ENCODE data around the gene DHODH. TPM values are rescaled to one million over a fixed set of nuclear protein-coding genes. Genes with fewer than 3 reads are reported as not detected.

The DHODH gene
- polyA plus RNA-seq, 2 of the 4 experiments (the other 2 are of a cell fraction): 9.7 to 13.2 TPM

DNA sequence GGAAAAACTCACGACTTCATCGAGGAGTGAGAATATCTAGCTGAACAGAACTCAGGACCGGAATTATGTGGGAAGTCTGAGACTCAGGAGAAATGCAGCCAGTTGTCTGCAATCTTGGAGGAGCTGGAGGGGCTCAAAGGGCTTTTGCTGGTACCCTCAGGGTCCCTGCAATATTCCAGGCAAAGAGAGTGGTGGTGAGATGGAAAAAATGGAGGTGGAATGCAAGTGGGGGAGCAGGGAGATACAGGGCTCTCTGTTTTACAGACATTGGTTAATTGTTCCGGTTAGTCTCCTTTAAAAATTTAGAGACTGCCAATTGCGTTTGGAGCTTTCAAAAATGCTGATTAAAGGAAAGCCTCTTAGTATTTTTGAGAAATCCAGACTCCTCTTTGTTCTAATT, 27.6 kb downstream of the DHODH start:
- H3K27ac ChIP-seq: no peak overlapping the region
- H3K4me2 ChIP-seq: no peak overlapping the region
- no peaks in the 10 kb centered on the region for H3K4me1 ChIP-seq
- CTCF ChIA-PET: no interaction called here
- ATAC-seq (no peak), DNase-seq (ENCODE audit: low read depth in 1 of 2, low spot score in 1 of 2) (no peak), FAIRE-seq (no peak)
- H3K4me3 ChIP-seq: no peak overlapping the region
- whole genome bisulfite sequencing (ENCODE audit: missing lambda C conversion rate): 68% methylated on average over 5 of the region's 5 CpGs
- no peak for TF ChIP-seq EHMT2 (IDR thresholded peaks at IDR 0.05; ENCODE audit: low read depth)
- TF ChIP-seq TP53 (CRISPR knock-in tag; IDR thresholded peaks at IDR 0.05): no peak
- TF ChIP-seq, protein P1, sequence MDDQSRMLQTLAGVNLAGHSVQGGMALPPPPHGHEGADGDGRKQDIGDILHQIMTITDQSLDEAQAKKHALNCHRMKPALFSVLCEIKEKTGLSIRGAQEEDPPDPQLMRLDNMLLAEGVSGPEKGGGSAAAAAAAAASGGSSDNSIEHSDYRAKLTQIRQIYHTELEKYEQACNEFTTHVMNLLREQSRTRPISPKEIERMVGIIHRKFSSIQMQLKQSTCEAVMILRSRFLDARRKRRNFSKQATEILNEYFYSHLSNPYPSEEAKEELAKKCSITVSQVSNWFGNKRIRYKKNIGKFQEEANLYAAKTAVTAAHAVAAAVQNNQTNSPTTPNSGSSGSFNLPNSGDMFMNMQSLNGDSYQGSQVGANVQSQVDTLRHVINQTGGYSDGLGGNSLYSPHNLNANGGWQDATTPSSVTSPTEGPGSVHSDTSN (IDR thresholded peaks at IDR 0.05): no peak
- TF ChIP-seq CEBPB (IDR thresholded peaks at IDR 0.05): no peak
- TF ChIP-seq, protein P2, sequence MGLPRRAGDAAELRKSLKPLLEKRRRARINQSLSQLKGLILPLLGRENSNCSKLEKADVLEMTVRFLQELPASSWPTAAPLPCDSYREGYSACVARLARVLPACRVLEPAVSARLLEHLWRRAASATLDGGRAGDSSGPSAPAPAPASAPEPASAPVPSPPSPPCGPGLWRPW (IDR thresholded peaks at IDR 0.05): no peak
- TF ChIP-seq ZFP36 (IDR thresholded peaks at IDR 0.05; ENCODE audit: borderline replicate concordance, partially characterized antibody): no peak
- POLR2A ChIA-PET: no interaction called here
- H3K9me3 ChIP-seq: no peaks in the 10 kb centered on the region

DNA sequence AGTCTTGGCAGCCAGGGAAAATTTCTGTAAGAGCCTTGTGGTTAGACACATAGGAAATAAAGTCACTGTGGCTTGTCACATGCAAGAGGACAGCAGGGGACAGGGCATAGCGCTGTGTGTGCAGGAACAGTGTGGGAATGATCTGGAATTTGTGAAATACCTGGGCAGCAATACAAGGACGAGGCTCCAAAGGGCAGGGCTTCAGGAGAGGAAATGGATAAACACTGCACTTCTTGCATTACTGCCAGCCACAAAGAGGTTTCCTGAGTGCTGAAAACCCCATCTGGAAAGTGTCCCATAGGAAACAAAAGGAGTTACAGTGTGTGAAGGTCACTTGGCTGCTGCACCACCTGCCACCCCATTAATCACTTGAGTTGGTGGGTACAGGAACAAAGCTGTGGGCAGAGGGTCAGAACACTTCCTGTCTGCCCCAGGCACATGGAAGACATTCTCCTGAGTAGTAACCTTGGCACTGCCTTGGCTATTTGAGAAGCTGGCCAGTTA, 33.7 kb downstream of the DHODH start:
- Histone ChIP-seq H3K27ac (no peak overlapping the region), H3K4me3 (no peak overlapping the region), H3K4me1 (no peaks in the 10 kb centered on the region), H3K9me3 (no peaks in the 10 kb centered on the region), H3K4me2 (no peak overlapping the region)
- POLR2A ChIA-PET: no interaction called here
- FAIRE-seq: no peak
- DNase-seq (ENCODE audit: low read depth in 1 of 2, low spot score in 1 of 2): no peak
- CTCF ChIA-PET: no interaction called here
- WGBS (ENCODE audit: missing lambda C conversion rate): 31% methylated on average over 2 of the region's 2 CpGs
- no peak for TF ChIP-seq CEBPB (IDR thresholded peaks at IDR 0.05)
- TF ChIP-seq, protein P3, sequence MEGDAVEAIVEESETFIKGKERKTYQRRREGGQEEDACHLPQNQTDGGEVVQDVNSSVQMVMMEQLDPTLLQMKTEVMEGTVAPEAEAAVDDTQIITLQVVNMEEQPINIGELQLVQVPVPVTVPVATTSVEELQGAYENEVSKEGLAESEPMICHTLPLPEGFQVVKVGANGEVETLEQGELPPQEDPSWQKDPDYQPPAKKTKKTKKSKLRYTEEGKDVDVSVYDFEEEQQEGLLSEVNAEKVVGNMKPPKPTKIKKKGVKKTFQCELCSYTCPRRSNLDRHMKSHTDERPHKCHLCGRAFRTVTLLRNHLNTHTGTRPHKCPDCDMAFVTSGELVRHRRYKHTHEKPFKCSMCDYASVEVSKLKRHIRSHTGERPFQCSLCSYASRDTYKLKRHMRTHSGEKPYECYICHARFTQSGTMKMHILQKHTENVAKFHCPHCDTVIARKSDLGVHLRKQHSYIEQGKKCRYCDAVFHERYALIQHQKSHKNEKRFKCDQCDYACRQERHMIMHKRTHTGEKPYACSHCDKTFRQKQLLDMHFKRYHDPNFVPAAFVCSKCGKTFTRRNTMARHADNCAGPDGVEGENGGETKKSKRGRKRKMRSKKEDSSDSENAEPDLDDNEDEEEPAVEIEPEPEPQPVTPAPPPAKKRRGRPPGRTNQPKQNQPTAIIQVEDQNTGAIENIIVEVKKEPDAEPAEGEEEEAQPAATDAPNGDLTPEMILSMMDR (IDR thresholded peaks at IDR 0.05): no peak
- no peak for TF ChIP-seq ESRRA (IDR thresholded peaks at IDR 0.05; ENCODE audit: borderline replicate concordance, low read length)
- TF ChIP-seq, protein P4, sequence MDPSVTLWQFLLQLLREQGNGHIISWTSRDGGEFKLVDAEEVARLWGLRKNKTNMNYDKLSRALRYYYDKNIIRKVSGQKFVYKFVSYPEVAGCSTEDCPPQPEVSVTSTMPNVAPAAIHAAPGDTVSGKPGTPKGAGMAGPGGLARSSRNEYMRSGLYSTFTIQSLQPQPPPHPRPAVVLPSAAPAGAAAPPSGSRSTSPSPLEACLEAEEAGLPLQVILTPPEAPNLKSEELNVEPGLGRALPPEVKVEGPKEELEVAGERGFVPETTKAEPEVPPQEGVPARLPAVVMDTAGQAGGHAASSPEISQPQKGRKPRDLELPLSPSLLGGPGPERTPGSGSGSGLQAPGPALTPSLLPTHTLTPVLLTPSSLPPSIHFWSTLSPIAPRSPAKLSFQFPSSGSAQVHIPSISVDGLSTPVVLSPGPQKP (IDR thresholded peaks at IDR 0.05; ENCODE audit: low read depth, low read length): no peak
- ATAC-seq: no peak

DNA sequence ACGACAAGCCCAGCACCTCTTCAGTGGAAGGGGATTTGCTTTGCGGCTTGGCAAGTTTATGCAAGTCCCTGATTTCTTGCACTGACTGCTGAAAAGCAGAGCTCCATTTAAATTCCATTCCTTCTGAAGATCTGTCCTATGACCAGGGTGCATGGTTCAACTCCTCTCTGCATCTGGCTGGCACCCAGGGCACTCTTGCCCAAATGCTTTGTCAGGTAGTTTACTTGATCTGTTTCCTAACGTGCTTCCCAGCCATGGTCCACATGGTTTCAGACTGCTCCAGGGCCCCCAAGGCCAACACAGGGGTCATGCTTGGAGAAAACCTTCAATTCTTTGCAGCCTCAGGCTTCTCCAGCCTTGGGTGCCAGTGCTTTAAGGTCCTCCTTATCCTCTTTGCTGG, 34.5 kb downstream of the DHODH start:
- no peak for FAIRE-seq
- H3K4me1 ChIP-seq: no peaks in the 10 kb centered on the region
- CTCF ChIA-PET: no interaction called here
- no peak for DNase-seq (ENCODE audit: low read depth in 1 of 2, low spot score in 1 of 2)
- WGBS (ENCODE audit: missing lambda C conversion rate): 58% methylated on average over 3 of the region's 3 CpGs
- POLR2A ChIA-PET: no interaction called here
- no peak overlapping the region for H3K4me3 ChIP-seq
- ATAC-seq: no peak
- no peak overlapping the region for H3K4me2 ChIP-seq
- no peaks in the 10 kb centered on the region for H3K9me3 ChIP-seq
- no peak overlapping the region for H3K27ac ChIP-seq
- no peak for TF ChIP-seq PHF8 (IDR thresholded peaks at IDR 0.05; ENCODE audit: borderline replicate concordance, low read depth)
- no peak for TF ChIP-seq ZFP36 (IDR thresholded peaks at IDR 0.05; ENCODE audit: borderline replicate concordance, partially characterized antibody)
- TF ChIP-seq POLR2A (IDR thresholded peaks at IDR 0.05; ENCODE audit: low read length): no peak
- no peak for TF ChIP-seq HOXA7 (CRISPR knock-in tag; IDR thresholded peaks at IDR 0.05)
- TF ChIP-seq KDM5A (IDR thresholded peaks at IDR 0.05): no peak
- TF ChIP-seq FOXS1 (CRISPR knock-in tag; IDR thresholded peaks at IDR 0.05): no peak
- TF ChIP-seq MYC (IDR thresholded peaks at IDR 0.05; ENCODE audit: borderline replicate concordance, low read length): no peak
- no peak for TF ChIP-seq ZSCAN20 (CRISPR knock-in tag; IDR thresholded peaks at IDR 0.05)
- TF ChIP-seq, protein P5, sequence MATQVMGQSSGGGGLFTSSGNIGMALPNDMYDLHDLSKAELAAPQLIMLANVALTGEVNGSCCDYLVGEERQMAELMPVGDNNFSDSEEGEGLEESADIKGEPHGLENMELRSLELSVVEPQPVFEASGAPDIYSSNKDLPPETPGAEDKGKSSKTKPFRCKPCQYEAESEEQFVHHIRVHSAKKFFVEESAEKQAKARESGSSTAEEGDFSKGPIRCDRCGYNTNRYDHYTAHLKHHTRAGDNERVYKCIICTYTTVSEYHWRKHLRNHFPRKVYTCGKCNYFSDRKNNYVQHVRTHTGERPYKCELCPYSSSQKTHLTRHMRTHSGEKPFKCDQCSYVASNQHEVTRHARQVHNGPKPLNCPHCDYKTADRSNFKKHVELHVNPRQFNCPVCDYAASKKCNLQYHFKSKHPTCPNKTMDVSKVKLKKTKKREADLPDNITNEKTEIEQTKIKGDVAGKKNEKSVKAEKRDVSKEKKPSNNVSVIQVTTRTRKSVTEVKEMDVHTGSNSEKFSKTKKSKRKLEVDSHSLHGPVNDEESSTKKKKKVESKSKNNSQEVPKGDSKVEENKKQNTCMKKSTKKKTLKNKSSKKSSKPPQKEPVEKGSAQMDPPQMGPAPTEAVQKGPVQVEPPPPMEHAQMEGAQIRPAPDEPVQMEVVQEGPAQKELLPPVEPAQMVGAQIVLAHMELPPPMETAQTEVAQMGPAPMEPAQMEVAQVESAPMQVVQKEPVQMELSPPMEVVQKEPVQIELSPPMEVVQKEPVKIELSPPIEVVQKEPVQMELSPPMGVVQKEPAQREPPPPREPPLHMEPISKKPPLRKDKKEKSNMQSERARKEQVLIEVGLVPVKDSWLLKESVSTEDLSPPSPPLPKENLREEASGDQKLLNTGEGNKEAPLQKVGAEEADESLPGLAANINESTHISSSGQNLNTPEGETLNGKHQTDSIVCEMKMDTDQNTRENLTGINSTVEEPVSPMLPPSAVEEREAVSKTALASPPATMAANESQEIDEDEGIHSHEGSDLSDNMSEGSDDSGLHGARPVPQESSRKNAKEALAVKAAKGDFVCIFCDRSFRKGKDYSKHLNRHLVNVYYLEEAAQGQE (IDR thresholded peaks at IDR 0.05): no peak
- no peak for TF ChIP-seq JUN (IDR thresholded peaks at IDR 0.05)
- no peak for TF ChIP-seq CBX2 (IDR thresholded peaks at IDR 0.05; ENCODE audit: borderline replicate concordance, low read depth)
- TF ChIP-seq CHD2 (IDR thresholded peaks at IDR 0.05; ENCODE audit: low read length, partially characterized antibody): no peak
- no peak for TF ChIP-seq RAD21 (conservative IDR thresholded peaks at IDR 0.05 in 1 of 2, IDR thresholded peaks at IDR 0.05 in 1 of 2)
- TF ChIP-seq HDAC2 (IDR thresholded peaks at IDR 0.05): no peak
- TF ChIP-seq, protein P1 (IDR thresholded peaks at IDR 0.05): no peak
- TF ChIP-seq SMC3 (IDR thresholded peaks at IDR 0.05): no peak
- no peak for TF ChIP-seq CEBPB (IDR thresholded peaks at IDR 0.05)
- TF ChIP-seq, protein P4 (IDR thresholded peaks at IDR 0.05; ENCODE audit: low read depth, low read length): no peak

Data from A549 (cell line).